ENCODE measurements around the gene PSME2. TPM values are rescaled to one million over a fixed set of nuclear protein-coding genes. Genes with fewer than 3 reads are reported as not detected.

PSME2 gene
- total and polyA plus RNA-seq, 5 experiments from 2014 or later, result 129 to 471 (median 402) TPM

GRCh38 chr14:24178399-24179178 is 32.2 kb upstream of the PSME2 start:
- Mint-ChIP-seq H3K9me3 (no peaks in the 10 kb centered on the region), H3K27me3 (no peaks in the 10 kb centered on the region), H3K36me3 (peaks cover 0 to 59% (median 3%) of the 10 kb centered on the region in 3 donors), H3K4me1 (peaks cover 0 to 8% (median 7%) of the 10 kb centered on the region in 4 donors), H3K27ac (peak overlapping the region in 3 of 10 donors; percentile 25 to 67 (median 37)), H3K4me3 (no peak overlapping the region)
- DNase-seq, result no peak
- POLR2A ChIA-PET, result interaction anchor here (0.6 to 1.3 kb wide), 4 partner anchors 10 to 38 kb away, joined by 3 to 4 read pairs (median 3); partner anchors contain the start of genes IPO4, IRF9 and TM9SF1
- no peak for ATAC-seq

GRCh38 chr14:24177891-24178290 is 31.5 kb upstream of the PSME2 start:
- ATAC-seq (no peak), DNase-seq (no peak)
- Mint-ChIP-seq H3K4me1 (peaks cover 7 to 12% (median 12%) of the 10 kb centered on the region in 4 donors), H3K27me3 (no peaks in the 10 kb centered on the region), H3K4me3 (no peak overlapping the region), H3K36me3 (peaks cover 0 to 52% (median 3%) of the 10 kb centered on the region in 3 donors), H3K27ac (peak overlapping the region in 1 of 10 donors; percentile 52), H3K9me3 (no peaks in the 10 kb centered on the region)
- POLR2A ChIA-PET, result no interaction called here

GRCh38 chr14:24177041-24177825 is 30.8 kb upstream of the PSME2 start:
- Mint-ChIP-seq H3K9me3 (no peaks in the 10 kb centered on the region), H3K4me3 (no peak overlapping the region), H3K27me3 (no peaks in the 10 kb centered on the region), H3K36me3 (peaks cover 0 to 47% (median 3%) of the 10 kb centered on the region in 3 donors), H3K4me1 (peaks cover 10 to 18% (median 14%) of the 10 kb centered on the region in 4 donors), H3K27ac (peak overlapping the region in 4 of 10 donors; percentile 40 to 86 (median 68))
- POLR2A ChIA-PET, result interaction anchor here (0.6 to 1.2 kb wide), 4 partner anchors 8 to 44 kb away, joined by 3 read pairs; partner anchors contain the start of gene IRF9
- ATAC-seq, result no peak
- no peak for DNase-seq

- no peaks in the 10 kb centered on the region for H3K27me3 Mint-ChIP-seq
These were observed 30.2 kb upstream of the PSME2 start for GRCh38 chr14:24176599-24176998.

GRCh38 chr14:24172871-24173281 is 26.5 kb upstream of the PSME2 start:
- peaks cover 0 to 35% (median 8%) of the 10 kb centered on the region in 3 donors for H3K36me3 Mint-ChIP-seq
- H3K27me3 Mint-ChIP-seq, result no peaks in the 10 kb centered on the region
- DNase-seq (no peak), ATAC-seq (no peak)
- H3K4me1 Mint-ChIP-seq, result peaks cover 14 to 37% (median 33%) of the 10 kb centered on the region in 4 donors
- POLR2A ChIA-PET, result interaction anchor here (0.7 to 2.5 kb wide), 8 partner anchors 9 to 58 kb away, joined by 3 to 11 read pairs (median 3); partner anchors contain the start of genes CHMP4A, DCAF11, IPO4 and MDP1
- no peaks in the 10 kb centered on the region for H3K9me3 Mint-ChIP-seq
- H3K27ac Mint-ChIP-seq, result peak overlapping the region; percentile 34 to 91 (median 68)
- H3K4me3 Mint-ChIP-seq, result peak overlapping the region; percentile 47 to 97 (median 83)

More at GRCh38 chr14:24176599-24176998, 30.2 kb upstream of the PSME2 start:
- DNase-seq (no peak), ATAC-seq (no peak)
- H3K36me3 Mint-ChIP-seq, result peaks cover 0 to 43% (median 3%) of the 10 kb centered on the region in 3 donors
- H3K4me1 Mint-ChIP-seq, result peaks cover 12 to 22% (median 18%) of the 10 kb centered on the region in 4 donors
- no peaks in the 10 kb centered on the region for H3K9me3 Mint-ChIP-seq
- no peak overlapping the region for H3K4me3 Mint-ChIP-seq
- H3K27ac Mint-ChIP-seq, result peak overlapping the region in 1 of 10 donors; percentile 40
- POLR2A ChIA-PET, result interaction anchor here (0.6 to 1.2 kb wide), 5 partner anchors 7 to 43 kb away, joined by 3 to 4 read pairs (median 3); partner anchors contain the start of gene IRF9

GRCh38 chr14:24172261-24172860 is 26.0 kb upstream of the PSME2 start:
- DNase-seq (no peak), ATAC-seq (no peak)
- H3K27me3 Mint-ChIP-seq, result no peaks in the 10 kb centered on the region
- POLR2A ChIA-PET, result interaction anchor here (0.6 to 3.5 kb wide), 9 partner anchors 10 to 57 kb away, joined by 3 to 27 read pairs (median 4); partner anchors contain the start of genes DCAF11, EMC9, IPO4 and IRF9
- H3K9me3 Mint-ChIP-seq, result no peaks in the 10 kb centered on the region
- H3K4me3 Mint-ChIP-seq, result peak overlapping the region; percentile 86 to 97 (median 92)
- peaks cover 18 to 40% (median 37%) of the 10 kb centered on the region in 4 donors for H3K4me1 Mint-ChIP-seq
- H3K27ac Mint-ChIP-seq, result peak overlapping the region in 9 of 10 donors; percentile 48 to 93 (median 91)
- H3K36me3 Mint-ChIP-seq, result peaks cover 0 to 40% (median 12%) of the 10 kb centered on the region in 3 donors

GRCh38 chr14:24171422-24172260 is 25.2 kb upstream of the PSME2 start, which contains the start of gene REC8:
Gene REC8 (plus strand): TSS chr14:24172080. CDS start chr14:24172553, 473 bp downstream.
- POLR2A ChIA-PET, result interaction anchor here (0.6 to 3.5 kb wide), 18 partner anchors 8 to 129 kb away, joined by 3 to 27 read pairs (median 5); partner anchors contain the start of genes CHMP4A, DCAF11, EMC9 and IPO4
- peak within 1 kb of the TSS; percentile 77 to 94 (median 92) for H3K27ac Mint-ChIP-seq
- no peaks in the 10 kb centered on the region for H3K27me3 Mint-ChIP-seq
- peaks cover 18 to 42% (median 38%) of the 10 kb centered on the region in 4 donors for H3K4me1 Mint-ChIP-seq
- H3K9me3 Mint-ChIP-seq, result no peaks in the 10 kb centered on the region
- peaks cover 0 to 42% (median 12%) of the 10 kb centered on the region in 3 donors for H3K36me3 Mint-ChIP-seq
- ATAC-seq (peak; percentile 91), DNase-seq (peak; percentile 61 to 92 (median 84))
- H3K4me3 Mint-ChIP-seq, result peak within 1 kb of the TSS; percentile 86 to 97 (median 92)

GRCh38 chr14:24167469-24168114 is 21.2 kb upstream of the PSME2 start:
- no peak for ATAC-seq
- no peak for DNase-seq
- H3K27ac Mint-ChIP-seq, result peak overlapping the region in 5 of 10 donors; percentile 43 to 82 (median 53)
- no peaks in the 10 kb centered on the region for H3K27me3 Mint-ChIP-seq
- H3K36me3 Mint-ChIP-seq, result peaks cover 0 to 70% (median 26%) of the 10 kb centered on the region in 3 donors
- H3K4me3 Mint-ChIP-seq, result no peak overlapping the region
- peaks cover 22 to 65% (median 56%) of the 10 kb centered on the region in 4 donors for H3K4me1 Mint-ChIP-seq
- POLR2A ChIA-PET, result interaction anchor here (0.6 kb wide), 1 partner anchor 21 kb away, joined by 3 read pairs; the partner anchor contains the start of gene IPO4
- no peaks in the 10 kb centered on the region for H3K9me3 Mint-ChIP-seq

GRCh38 chr14:24165785-24166184 is 19.4 kb upstream of the PSME2 start:
- no peak for ATAC-seq
- peaks cover 27 to 67% (median 60%) of the 10 kb centered on the region in 4 donors for H3K4me1 Mint-ChIP-seq
- peaks cover 0 to 74% (median 23%) of the 10 kb centered on the region in 3 donors for H3K36me3 Mint-ChIP-seq
- peaks cover 0 to 2% (median 0%) of the 10 kb centered on the region in 5 donors for H3K27me3 Mint-ChIP-seq
- POLR2A ChIA-PET, result interaction anchor here (1.2 kb wide), 1 partner anchor 18 kb away, joined by 3 read pairs; no protein-coding TSS in a partner anchor
- H3K4me3 Mint-ChIP-seq, result peak overlapping the region in 1 of 10 donors; percentile 14
- peak overlapping the region in 8 of 10 donors; percentile 11 to 100 (median 52) for H3K27ac Mint-ChIP-seq
- peak in 1 of 10 donors; percentile 51 for DNase-seq
- no peaks in the 10 kb centered on the region for H3K9me3 Mint-ChIP-seq

- POLR2A ChIA-PET, result interaction anchor here (1.2 to 1.7 kb wide), 3 partner anchors 17 to 31 kb away, joined by 3 to 5 read pairs (median 4); partner anchors contain the start of genes RNF31 and TM9SF1
- no peak for ATAC-seq
These were observed 18.1 kb upstream of the PSME2 start for GRCh38 chr14:24164518-24164991.

More at GRCh38 chr14:24164518-24164991, 18.1 kb upstream of the PSME2 start:
- Mint-ChIP-seq H3K9me3 (no peaks in the 10 kb centered on the region), H3K27me3 (peaks cover 0 to 2% (median 0%) of the 10 kb centered on the region in 5 donors), H3K4me3 (peak overlapping the region in 9 of 10 donors; percentile 4 to 96 (median 58)), H3K36me3 (peaks cover 0 to 78% (median 24%) of the 10 kb centered on the region in 3 donors), H3K4me1 (peaks cover 28 to 74% (median 66%) of the 10 kb centered on the region in 4 donors), H3K27ac (peak overlapping the region; percentile 39 to 100 (median 76))
- peak in 1 of 10 donors; percentile 53 for DNase-seq
